Measurements from ENCODE around the gene PTTG1IP. TPM values are rescaled to one million over a fixed set of nuclear protein-coding genes. Genes with fewer than 3 reads are reported as not detected.

Gene PTTG1IP
- total and polyA plus RNA-seq, 2 experiments from 2014 or later = 676 to 814 TPM

GRCh38 chr21:44848821-44849521 is 24.5 kb downstream of the PTTG1IP start:
- no peak for TF ChIP-seq EZH2phosphoT487 (IDR thresholded peaks at IDR 0.05; ENCODE audit: insufficient read depth, low read depth)
- TF ChIP-seq EZH2 (IDR thresholded peaks at IDR 0.05; ENCODE audit: insufficient read depth, poor library complexity, severe bottlenecking) = no peak
- Histone ChIP-seq H3K36me3 (ENCODE audit: low read depth) (peaks cover 41% of the 10 kb centered on the region), H3F3A (ENCODE audit: insufficient read depth) (peaks cover 11% of the 10 kb centered on the region), H3K27me3 (replicated peaks; ENCODE audit: insufficient read depth) (no peaks in the 10 kb centered on the region), H2AFZ (no peak overlapping the region), H3K79me2 (ENCODE audit: insufficient read depth) (peaks cover 55% of the 10 kb centered on the region), H3K27ac (no peak overlapping the region), H3K4me2 (ENCODE audit: unreplicated experiment) (no peak overlapping the region), H3K4me3 (no peak overlapping the region), H3K9ac (no peak overlapping the region), H3K4me1 (ENCODE audit: insufficient read depth) (peaks cover 9% of the 10 kb centered on the region), H3K9me2 (ENCODE audit: insufficient read depth) (no peaks in the 10 kb centered on the region), H4K20me1 (ENCODE audit: insufficient read depth) (no peaks in the 10 kb centered on the region), H3K9me3 (ENCODE audit: low read depth) (no peaks in the 10 kb centered on the region)
- in situ Hi-C loops (cut with MboI) = no loop called here
- DNase-seq = no peak
- WGBS, 2 experiments (ENCODE audit: low coverage in 1 of 2, low lambda C conversion rate in 2 of 2, missing lambda C conversion rate in 2 of 2) = 93 to 96% methylated on average over 32 to 36 of the region's 36 CpGs

- Histone ChIP-seq H4K20me1 (ENCODE audit: insufficient read depth) (no peaks in the 10 kb centered on the region), H3K79me2 (ENCODE audit: insufficient read depth) (peaks cover 39% of the 10 kb centered on the region), H3K9ac (no peak overlapping the region), H3K36me3 (ENCODE audit: low read depth) (peaks cover 37% of the 10 kb centered on the region), H3K4me3 (no peak overlapping the region), H3K4me2 (ENCODE audit: unreplicated experiment) (no peak overlapping the region), H3K9me3 (ENCODE audit: low read depth) (no peaks in the 10 kb centered on the region), H3K27ac (no peak overlapping the region; the same call in 1 of the 2 replicates), H3K9me2 (ENCODE audit: insufficient read depth) (no peaks in the 10 kb centered on the region), H3K27me3 (replicated peaks; ENCODE audit: insufficient read depth) (0 out of 2 replicates have a peak, but pooled peaks cover 6% of the 10 kb centered on the region), H2AFZ (no peak overlapping the region), H3F3A (ENCODE audit: insufficient read depth) (peaks cover 11% of the 10 kb centered on the region), H3K4me1 (ENCODE audit: insufficient read depth) (peaks cover 9% of the 10 kb centered on the region)
- TF ChIP-seq EZH2phosphoT487 (IDR thresholded peaks at IDR 0.05; ENCODE audit: insufficient read depth, low read depth) (no peak), EZH2 (IDR thresholded peaks at IDR 0.05; ENCODE audit: insufficient read depth, poor library complexity, severe bottlenecking) (no peak)
- in situ Hi-C loops (cut with MboI) = no loop called here
- WGBS, 2 experiments (ENCODE audit: low coverage in 1 of 2, low lambda C conversion rate in 2 of 2, missing lambda C conversion rate in 2 of 2) = 86 to 90% methylated on average over 24 of the region's 24 CpGs
- DNase-seq = no peak
These were observed 26.0 kb downstream of the PTTG1IP start for GRCh38 chr21:44847261-44848056.

GRCh38 chr21:44846485-44847260 is 26.8 kb downstream of the PTTG1IP start:
- in situ Hi-C loops (cut with MboI) = no loop called here
- Histone ChIP-seq H3K9me2 (ENCODE audit: insufficient read depth) (no peaks in the 10 kb centered on the region), H3K4me1 (ENCODE audit: insufficient read depth) (peaks cover 9% of the 10 kb centered on the region), H3K9ac (peak overlapping the region; percentile 79), H3K9me3 (ENCODE audit: low read depth) (no peaks in the 10 kb centered on the region), H3K36me3 (ENCODE audit: low read depth) (peaks cover 30% of the 10 kb centered on the region), H3K27ac (peak overlapping the region; percentile 73), H2AFZ (peak overlapping the region; percentile 54), H4K20me1 (ENCODE audit: insufficient read depth) (no peaks in the 10 kb centered on the region), H3K79me2 (ENCODE audit: insufficient read depth) (peaks cover 32% of the 10 kb centered on the region), H3K27me3 (replicated peaks; ENCODE audit: insufficient read depth) (0 out of 2 replicates have a peak, but pooled peaks cover 6% of the 10 kb centered on the region), H3K4me2 (ENCODE audit: unreplicated experiment) (peak overlapping the region; percentile 80), H3F3A (ENCODE audit: insufficient read depth) (peaks cover 11% of the 10 kb centered on the region), H3K4me3 (peak overlapping the region; percentile 63)
- WGBS, 2 experiments (ENCODE audit: low coverage in 1 of 2, low lambda C conversion rate in 2 of 2, missing lambda C conversion rate in 2 of 2) = 23 to 24% methylated on average over 24 to 27 of the region's 27 CpGs
- TF ChIP-seq EZH2 (IDR thresholded peaks at IDR 0.05; ENCODE audit: insufficient read depth, poor library complexity, severe bottlenecking) (no peak), EZH2phosphoT487 (IDR thresholded peaks at IDR 0.05; ENCODE audit: insufficient read depth, low read depth) (no peak)
- DNase-seq = peak; percentile 92

GRCh38 chr21:44846224-44846484 is 27.3 kb downstream of the PTTG1IP start:
- TF ChIP-seq EZH2phosphoT487 (IDR thresholded peaks at IDR 0.05; ENCODE audit: insufficient read depth, low read depth) = no peak
- TF ChIP-seq EZH2 (IDR thresholded peaks at IDR 0.05; ENCODE audit: insufficient read depth, poor library complexity, severe bottlenecking) = no peak
- Histone ChIP-seq H3K27me3 (replicated peaks; ENCODE audit: insufficient read depth) (0 out of 2 replicates have a peak, but pooled peaks cover 6% of the 10 kb centered on the region), H3K9ac (peak overlapping the region; percentile 79), H3K4me1 (ENCODE audit: insufficient read depth) (peaks cover 9% of the 10 kb centered on the region), H2AFZ (peak overlapping the region; percentile 54), H3K79me2 (ENCODE audit: insufficient read depth) (peaks cover 26% of the 10 kb centered on the region), H3K36me3 (ENCODE audit: low read depth) (peaks cover 25% of the 10 kb centered on the region), H3K4me3 (peak overlapping the region; percentile 63), H3K9me2 (ENCODE audit: insufficient read depth) (no peaks in the 10 kb centered on the region), H3F3A (ENCODE audit: insufficient read depth) (peaks cover 11% of the 10 kb centered on the region), H3K4me2 (ENCODE audit: unreplicated experiment) (peak overlapping the region; percentile 80), H4K20me1 (ENCODE audit: insufficient read depth) (no peaks in the 10 kb centered on the region), H3K27ac (peak overlapping the region; percentile 73), H3K9me3 (ENCODE audit: low read depth) (no peaks in the 10 kb centered on the region)
- in situ Hi-C loops (cut with MboI) = no loop called here
- 2 to 3% methylated on average over 1 of the region's 1 CpG for WGBS, 2 experiments (ENCODE audit: low coverage in 1 of 2, low lambda C conversion rate in 2 of 2, missing lambda C conversion rate in 2 of 2)
- DNase-seq = no peak
